GM21360 (cell line): ENCODE measurements around the gene CHST3.
"Not testable (repeated sequence)": the region's sequence is repeated elsewhere in the genome, so short reads cannot be mapped to it uniquely, and the experiment has no call there.

Experiments
- ATAC-seq: cut with Tn5 transposase; IDR thresholded peaks from one replicate; pipeline ENCODE4 v1.9.1; 2021; ENCODE audit warnings: mild to moderate bottlenecking, moderate library complexity; ENCODE audit not compliant: unreplicated experiment

The CHST3 gene

GRCh38 chr10:71985542-71986250 is 21.5 kb downstream of the CHST3 start:
- ATAC-seq, result no peak

DNA sequence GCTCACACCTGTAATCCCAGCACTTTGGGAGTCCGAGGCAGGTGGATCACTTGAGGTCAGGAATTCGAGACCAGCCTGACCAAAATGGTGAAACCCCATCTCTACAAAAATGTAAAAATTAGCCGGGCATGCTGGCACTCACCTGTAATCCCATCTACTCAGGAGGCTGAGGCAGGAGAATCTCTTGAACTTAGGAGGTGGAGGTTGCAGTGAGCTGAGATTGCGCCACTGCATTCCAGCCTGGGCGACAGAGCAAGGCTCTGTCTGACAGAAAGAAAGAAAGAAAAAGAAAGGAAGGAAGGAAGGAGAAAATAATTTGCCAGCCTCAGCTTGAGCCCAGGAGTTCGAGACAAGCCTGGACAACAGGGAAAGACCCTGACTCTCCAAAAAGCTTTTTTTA is 24.7 kb downstream of the CHST3 start:
- ATAC-seq, result not testable (repeated sequence)

DNA sequence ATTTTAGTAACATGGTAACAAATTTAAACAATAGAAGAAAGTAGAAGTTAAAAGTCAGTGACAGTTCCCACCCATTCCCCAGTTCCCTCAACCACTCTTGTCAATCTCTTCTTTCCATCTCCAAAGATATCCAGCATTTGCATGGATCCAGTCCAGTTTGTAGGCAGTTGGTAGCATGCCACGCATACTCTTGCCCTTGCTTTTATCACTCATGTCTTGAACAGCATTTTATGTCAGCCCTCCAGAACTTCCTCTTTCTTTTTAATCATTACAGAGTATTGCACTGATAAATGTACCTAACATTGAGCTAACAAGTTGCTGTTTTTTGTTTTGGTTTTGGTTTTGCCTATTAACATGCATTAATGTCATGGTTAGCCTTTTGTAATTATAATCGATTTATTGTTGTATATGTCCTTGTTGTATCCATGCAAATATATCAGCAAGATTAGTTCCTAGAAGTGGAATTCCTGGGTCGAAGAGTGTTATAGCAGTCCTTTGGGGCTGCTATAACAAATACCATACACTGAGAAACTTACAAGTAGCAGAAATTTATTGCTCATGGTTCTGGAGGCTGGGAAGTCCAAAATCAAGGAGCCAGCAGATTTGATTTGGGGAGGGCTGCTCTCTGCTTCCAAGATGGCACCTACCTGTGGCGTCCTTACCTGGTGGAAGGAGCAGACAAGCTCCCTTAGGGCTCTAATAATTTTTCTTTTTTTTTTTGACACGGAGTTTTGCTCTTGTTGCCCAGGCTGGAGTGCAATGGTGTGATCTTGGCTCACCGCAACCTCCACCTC is 25.7 kb downstream of the CHST3 start:
- no peak for ATAC-seq

DNA sequence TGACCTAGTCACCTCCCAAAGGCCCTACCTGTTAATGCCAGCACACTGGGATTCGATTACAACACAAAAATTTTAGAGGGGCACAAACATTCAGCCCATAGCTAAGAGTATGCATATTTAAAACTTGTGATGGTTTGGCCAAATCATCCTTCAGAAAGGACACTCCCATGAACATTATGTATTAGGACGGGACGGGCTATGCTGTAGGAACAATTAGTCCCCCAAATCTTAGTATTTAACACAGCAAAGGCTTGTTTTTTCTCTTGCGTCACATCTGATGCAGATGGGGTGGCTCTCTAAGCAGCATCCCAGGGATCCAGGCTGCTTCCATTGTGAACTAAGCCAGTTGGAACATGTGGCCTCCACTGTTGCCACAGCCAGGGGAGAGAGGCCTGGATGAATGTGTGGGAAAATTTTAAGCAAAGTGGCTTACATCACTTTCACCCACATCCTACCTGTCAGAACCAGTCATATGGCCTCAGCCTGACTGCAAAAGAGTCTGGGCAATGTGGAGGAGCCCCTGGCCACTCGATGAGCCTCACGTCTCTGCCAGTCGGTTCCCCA is 26.6 kb downstream of the CHST3 start:
- ATAC-seq, result no peak

DNA sequence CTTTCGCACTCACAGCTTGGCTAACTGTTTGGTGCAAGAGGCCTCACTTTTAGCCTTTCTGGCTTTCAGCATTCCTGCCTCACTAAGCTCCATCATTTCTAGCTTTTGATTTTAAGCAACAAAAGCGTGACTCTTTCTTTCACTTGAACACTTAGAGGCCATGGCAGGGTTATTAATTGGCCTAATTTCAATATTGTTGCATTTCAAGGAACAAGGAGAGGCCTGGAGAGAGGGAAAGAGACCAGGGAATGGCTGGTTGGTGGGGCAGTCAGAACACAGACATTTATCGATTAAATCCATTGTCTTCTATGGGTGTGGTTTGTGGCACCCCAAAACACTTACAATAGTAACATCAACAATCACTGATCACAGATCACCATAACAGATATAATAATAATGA is 31.3 kb downstream of the CHST3 start:
- ATAC-seq, result no peak

DNA sequence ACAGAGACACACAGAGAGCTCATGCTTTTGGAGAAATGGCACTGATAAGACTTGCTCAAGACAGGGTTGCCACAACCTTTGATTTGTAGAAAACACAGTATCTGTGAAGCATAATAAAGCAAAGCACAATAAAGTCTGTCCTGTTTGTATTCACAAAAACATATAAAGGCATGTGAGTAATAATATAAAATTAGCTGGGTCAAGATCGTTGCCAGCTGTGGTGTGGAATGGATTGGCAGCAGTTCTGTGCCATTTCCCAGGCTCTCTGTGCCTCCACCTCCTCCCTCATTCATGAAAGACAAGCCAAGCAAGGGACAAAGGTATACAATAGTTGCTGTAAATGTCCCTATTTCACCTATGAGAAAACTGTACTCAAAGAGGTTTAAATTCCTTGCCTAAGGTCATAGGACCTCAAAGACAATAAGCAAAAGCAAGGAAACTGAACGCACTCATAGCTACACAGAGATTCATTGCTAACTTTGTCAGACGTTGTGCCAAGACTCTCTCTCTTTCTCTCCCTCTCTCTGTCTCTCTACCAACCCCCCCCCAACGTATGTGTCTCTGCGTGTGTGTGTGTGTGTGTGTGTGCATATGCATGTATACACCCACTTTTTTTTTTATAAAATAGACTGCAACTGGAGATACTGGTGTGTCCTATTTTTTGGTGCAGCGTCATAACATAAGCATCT is 31.8 kb downstream of the CHST3 start:
- ATAC-seq, result no peak

DNA sequence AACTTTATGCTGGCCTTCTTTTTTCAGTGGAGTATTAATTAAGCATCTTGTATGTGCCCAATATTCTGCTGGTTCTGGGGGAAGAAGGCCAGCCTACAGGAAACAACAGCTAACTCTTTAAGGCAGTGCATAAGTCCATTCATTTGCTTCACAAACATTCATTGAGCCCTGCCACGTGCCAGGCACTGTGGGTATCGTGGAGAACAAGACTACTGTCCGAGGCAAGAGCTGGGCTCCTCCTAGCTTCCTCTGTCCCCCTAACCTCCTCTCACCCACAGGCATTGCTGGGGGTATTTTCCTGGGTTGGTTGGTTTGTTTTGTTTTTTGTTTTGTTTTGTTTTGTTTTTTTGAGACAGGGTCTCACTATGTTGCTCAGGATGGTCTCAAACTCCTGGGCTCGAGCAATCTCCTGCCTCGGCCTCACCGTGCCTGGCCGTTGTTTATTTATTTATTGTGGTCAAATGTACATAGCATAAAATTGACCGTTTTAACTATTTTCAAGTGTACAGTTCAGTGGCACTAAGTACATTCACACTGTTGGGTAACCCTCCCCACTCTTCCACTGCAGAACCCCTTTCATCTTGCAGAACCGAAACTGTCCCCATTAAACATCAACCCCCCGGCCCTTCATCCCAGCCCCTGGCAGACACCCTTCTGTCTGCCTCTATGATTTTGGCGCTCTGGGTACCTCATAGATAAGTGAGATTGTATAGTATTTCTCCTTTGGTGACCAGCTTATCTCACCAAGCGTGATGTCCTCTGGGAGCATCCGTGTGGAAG is 32.6 kb downstream of the CHST3 start:
- ATAC-seq, result no peak

- no peak for ATAC-seq
These were observed 34.1 kb downstream of the CHST3 start for GRCh38 chr10:71998119-71998839.

- ATAC-seq, result no peak
These were observed 34.6 kb downstream of the CHST3 start for GRCh38 chr10:71998840-71999194.

DNA sequence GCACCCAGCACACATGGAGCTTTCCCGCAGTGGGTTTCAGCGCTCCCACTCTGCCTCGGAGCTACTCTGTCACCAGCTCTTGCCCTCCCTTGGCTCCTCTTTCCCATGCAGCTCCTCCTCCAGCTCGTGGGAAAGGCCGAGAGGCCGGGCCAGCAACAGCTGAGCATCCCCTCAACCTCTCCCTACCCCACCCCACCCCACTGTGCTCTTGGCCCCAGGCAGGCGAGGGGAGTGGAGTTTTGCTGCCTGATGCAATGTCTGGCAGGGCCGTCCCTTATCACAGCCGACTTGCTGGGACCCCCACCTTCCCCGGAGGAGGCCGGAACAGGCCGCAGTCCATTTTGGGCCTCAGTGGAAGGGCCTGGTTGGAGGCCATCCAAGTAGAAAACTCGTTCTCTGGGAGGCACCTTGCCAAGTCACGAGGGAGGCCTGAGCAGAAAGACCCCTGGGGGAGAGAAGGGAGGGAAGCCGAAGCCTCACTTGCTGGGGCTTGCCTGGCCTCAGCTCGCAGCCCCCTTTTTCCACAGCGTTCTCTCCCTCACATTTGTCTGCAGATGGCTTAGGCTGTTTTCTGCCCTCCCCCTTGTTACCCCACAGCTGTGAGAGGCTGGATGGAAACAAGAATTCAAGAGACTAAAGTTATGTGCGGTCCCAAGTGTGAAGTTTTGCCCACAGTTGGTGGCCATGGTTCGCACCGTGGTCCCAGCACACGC is 35.3 kb downstream of the CHST3 start:
- no peak for ATAC-seq

DNA sequence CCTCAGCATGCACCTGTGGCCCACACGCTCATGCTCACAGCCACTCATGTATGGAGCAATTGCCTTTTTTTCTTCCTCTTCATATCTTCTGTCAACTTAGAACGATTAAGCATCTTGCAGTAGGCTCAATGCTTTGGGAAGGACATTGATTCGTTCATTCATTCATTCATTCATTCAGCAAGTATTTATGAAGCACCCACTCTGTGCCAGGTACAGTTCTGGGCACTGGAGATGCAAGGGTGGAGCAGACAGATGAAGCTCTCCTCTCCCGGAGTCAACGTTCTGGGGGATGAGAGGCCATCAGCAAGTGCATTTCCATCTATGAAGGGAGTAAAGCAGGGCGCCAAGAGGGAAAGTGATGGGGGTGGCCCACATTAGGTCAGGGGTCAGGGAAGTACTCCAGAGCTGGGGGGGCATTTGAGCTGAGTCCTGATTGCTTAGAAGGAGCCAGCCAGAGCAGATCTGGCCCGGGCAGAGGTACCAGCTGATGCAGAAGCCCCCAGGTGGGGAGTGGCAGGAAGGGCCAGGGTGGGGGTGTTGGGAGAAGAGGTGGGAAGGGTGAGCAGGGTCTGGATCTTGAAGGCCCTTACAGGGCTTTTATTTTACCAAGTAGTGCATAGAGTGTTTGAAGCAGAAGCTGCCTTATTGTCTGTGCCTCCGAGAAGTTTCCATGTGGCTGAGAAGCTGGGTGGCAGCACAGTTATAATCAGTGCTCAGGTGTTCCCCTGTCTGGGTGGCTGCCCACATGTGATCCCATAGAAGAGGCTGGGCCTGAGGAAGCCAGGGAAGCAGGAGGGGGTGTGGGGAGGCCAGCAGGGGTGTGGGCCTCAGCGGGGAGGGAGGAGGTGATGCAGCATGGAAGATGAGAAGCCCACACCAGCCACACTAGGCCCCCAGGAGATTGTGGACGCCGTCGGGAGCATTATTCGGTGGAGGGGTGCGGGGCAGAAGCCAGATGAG is 36.2 kb downstream of the CHST3 start:
- ATAC-seq, result no peak

- no peak for ATAC-seq
These were observed 36.8 kb downstream of the CHST3 start for GRCh38 chr10:72001033-72001395.

DNA sequence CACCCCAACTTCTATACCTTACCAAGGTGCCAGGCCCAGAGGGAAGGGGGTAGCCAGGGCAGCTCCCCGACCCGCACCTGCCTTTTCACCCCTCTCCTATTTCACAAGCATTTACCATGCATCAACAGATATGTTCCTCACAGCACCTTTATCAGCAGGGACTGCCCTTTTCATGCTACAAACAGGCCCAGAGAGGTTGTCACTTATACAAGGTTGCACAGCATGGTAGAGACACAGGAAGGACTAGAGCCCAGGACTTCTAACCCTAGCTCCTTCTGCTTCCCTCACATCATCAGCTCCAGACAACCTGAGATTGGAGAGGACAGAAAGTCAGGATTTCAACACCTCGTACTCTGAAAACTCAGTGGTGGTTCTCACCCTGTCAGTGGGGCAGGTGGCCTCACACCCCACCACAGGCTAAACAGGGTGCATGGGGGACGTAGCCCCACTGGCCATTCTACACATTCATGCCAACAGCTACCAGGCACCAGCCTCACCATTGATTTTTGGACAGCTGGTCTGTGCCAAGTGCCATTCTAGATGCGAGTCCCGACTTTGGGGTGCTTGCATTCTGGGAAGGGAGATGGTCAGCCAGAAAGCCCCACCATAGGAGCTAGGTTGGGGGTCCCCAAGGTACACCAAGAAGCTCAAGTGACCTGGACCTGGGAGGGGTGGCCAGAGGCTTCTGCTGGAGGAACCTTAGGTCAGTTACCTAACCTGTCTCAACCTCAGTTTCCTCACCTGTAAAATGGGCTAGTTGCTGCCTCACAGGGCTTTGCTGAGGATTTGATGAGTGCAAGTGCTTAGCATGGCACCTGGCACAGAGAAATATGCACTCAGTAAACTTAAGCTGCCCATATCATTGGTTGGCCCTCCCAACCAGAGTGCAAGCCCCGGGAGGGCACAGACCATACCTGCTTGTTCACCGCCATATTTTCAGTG is 38.4 kb downstream of the CHST3 start:
- ATAC-seq, result no peak

- no peak for ATAC-seq
These were observed 41.8 kb downstream of the CHST3 start for GRCh38 chr10:72006026-72006425.

GRCh38 chr10:72007246-72007892 is 43.2 kb downstream of the CHST3 start:
- ATAC-seq, result no peak

- ATAC-seq, result no peak
These were observed 44.1 kb downstream of the CHST3 start for GRCh38 chr10:72008096-72008981.
